ENCODE data around the gene NFATC3. TPM values are rescaled to one million over a fixed set of nuclear protein-coding genes. Genes with fewer than 3 reads are reported as not detected.
"Not testable (repeated sequence)": the region's sequence is repeated elsewhere in the genome, so short reads cannot be mapped to it uniquely, and the experiment has no call there.

The NFATC3 gene
- total RNA-seq, 2 donors from 2014 or later: 28.0 to 30.8 TPM

GRCh38 chr16:68136515-68136914 is 51.3 kb downstream of the NFATC3 start:
- no peak for DNase-seq (ENCODE audit: low spot score)

GRCh38 chr16:68144008-68144407 is 58.8 kb downstream of the NFATC3 start:
- no peak for DNase-seq (ENCODE audit: low spot score)
- intact Hi-C loops (cut with DNase I): no loop called here

More at GRCh38 chr16:68136515-68136914, 51.3 kb downstream of the NFATC3 start:
- intact Hi-C loops (cut with DNase I): no loop called here

GRCh38 chr16:68146585-68146984 is 61.4 kb downstream of the NFATC3 start:
- DNase-seq (ENCODE audit: low spot score): no peak
- intact Hi-C loops (cut with DNase I): no loop called here

- DNase-seq (ENCODE audit: low spot score): no peak
- intact Hi-C loops (cut with DNase I): loop anchor here in 1 of 2 donors (1.0 kb wide), 1 partner anchor 44 kb away; no protein-coding TSS in a partner anchor
Measured at GRCh38 chr16:68147444-68147843, 62.3 kb downstream of the NFATC3 start.

GRCh38 chr16:68149596-68149995 is 64.4 kb downstream of the NFATC3 start:
- intact Hi-C loops (cut with DNase I): no loop called here
- DNase-seq (ENCODE audit: low spot score): no peak

GRCh38 chr16:68155425-68155824 is 70.3 kb downstream of the NFATC3 start:
- no peak for DNase-seq (ENCODE audit: low spot score)
- intact Hi-C loops (cut with DNase I): no loop called here

- intact Hi-C loops (cut with DNase I): no loop called here
- no peak for DNase-seq (ENCODE audit: low spot score)
Measured at GRCh38 chr16:68162413-68162812, 77.2 kb downstream of the NFATC3 start.

GRCh38 chr16:68163275-68163674 is 78.1 kb downstream of the NFATC3 start:
- intact Hi-C loops (cut with DNase I); DNase-seq (ENCODE audit: low spot score): not testable (repeated sequence)

- no peak for DNase-seq (ENCODE audit: low spot score)
- intact Hi-C loops (cut with DNase I): no loop called here
Measured at GRCh38 chr16:68166264-68166663, 81.1 kb downstream of the NFATC3 start.

- intact Hi-C loops (cut with DNase I): no loop called here
- DNase-seq (ENCODE audit: low spot score): no peak
Measured at GRCh38 chr16:68179196-68179795, 94.1 kb downstream of the NFATC3 start.

- DNase-seq (ENCODE audit: low spot score): no peak
- intact Hi-C loops (cut with DNase I): no loop called here
Measured at GRCh38 chr16:68179855-68180254, 94.7 kb downstream of the NFATC3 start.

GRCh38 chr16:68183046-68183445 is 97.9 kb downstream of the NFATC3 start:
- no peak for DNase-seq (ENCODE audit: low spot score)
- intact Hi-C loops (cut with DNase I): no loop called here

- intact Hi-C loops (cut with DNase I): loop anchor here in 1 of 2 donors (5.0 kb wide), 1 partner anchor 600 kb away; no protein-coding TSS in a partner anchor
- DNase-seq (ENCODE audit: low spot score): no peak
Measured at GRCh38 chr16:68186877-68187276, 101.7 kb downstream of the NFATC3 start.

- DNase-seq (ENCODE audit: low spot score): no peak
- intact Hi-C loops (cut with DNase I): loop anchor here in 1 of 2 donors (5.0 kb wide), 1 partner anchor 600 kb away; no protein-coding TSS in a partner anchor
Measured at GRCh38 chr16:68187505-68187904, 102.3 kb downstream of the NFATC3 start.

- intact Hi-C loops (cut with DNase I): loop anchor here in 1 of 2 donors (5.0 kb wide), 1 partner anchor 601 kb away; no protein-coding TSS in a partner anchor
- DNase-seq (ENCODE audit: low spot score): no peak
Measured at GRCh38 chr16:68188170-68188569, 103.0 kb downstream of the NFATC3 start.

GRCh38 chr16:68190081-68190480 is 104.9 kb downstream of the NFATC3 start:
- intact Hi-C loops (cut with DNase I): no loop called here
- no peak for DNase-seq (ENCODE audit: low spot score)

- intact Hi-C loops (cut with DNase I): no loop called here
- no peak for DNase-seq (ENCODE audit: low spot score)
Measured at GRCh38 chr16:68190736-68191510, 105.8 kb downstream of the NFATC3 start.

- DNase-seq (ENCODE audit: low spot score): no peak
- intact Hi-C loops (cut with DNase I): no loop called here
Measured at GRCh38 chr16:68194251-68194650, 109.1 kb downstream of the NFATC3 start.

GRCh38 chr16:68197250-68197649 is 112.1 kb downstream of the NFATC3 start:
- DNase-seq (ENCODE audit: low spot score): no peak
- intact Hi-C loops (cut with DNase I): no loop called here

GRCh38 chr16:68200088-68200783 is 115.1 kb downstream of the NFATC3 start:
- DNase-seq (ENCODE audit: low spot score): no peak
- intact Hi-C loops (cut with DNase I): no loop called here
